ENCODE measurements around the gene SF3B3.

SF3B3 gene

DNA sequence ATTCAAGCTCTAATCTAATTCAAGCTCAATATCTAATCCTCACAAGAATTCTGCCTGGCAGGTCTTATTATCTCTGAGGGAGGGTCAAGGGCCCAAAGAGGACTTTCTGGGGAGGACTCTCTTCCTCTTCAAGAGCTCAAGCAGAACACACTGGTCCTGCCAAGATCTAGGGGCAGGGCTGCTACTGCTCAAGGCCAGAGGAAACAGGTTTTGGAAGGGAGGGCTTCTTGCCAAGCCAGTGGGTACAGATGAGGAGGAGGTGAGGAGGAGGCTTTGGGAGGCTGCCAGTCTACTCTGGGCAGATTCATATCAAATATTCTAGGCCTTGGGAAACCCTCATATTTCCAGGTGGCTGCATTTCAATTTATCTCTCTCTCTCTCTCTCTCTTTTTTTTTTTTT, 71.0 kb downstream of the SF3B3 start:
- no peak for DNase-seq (ENCODE audit: extremely low spot score)
- TF ChIP-seq CTBP1 (IDR thresholded peaks at IDR 0.05; ENCODE audit: borderline replicate concordance) (no peak), FOXA1 (IDR thresholded peaks at IDR 0.05) (no peak), NFRKB (IDR thresholded peaks at IDR 0.05) (no peak), SUZ12 (IDR thresholded peaks at IDR 0.05) (no peak), ZNF384 (IDR thresholded peaks at IDR 0.05) (no peak), L3MBTL2 (conservative IDR thresholded peaks at IDR 0.05) (no peak), TARDBP (IDR thresholded peaks at IDR 0.05) (no peak), FOXM1 (IDR thresholded peaks at IDR 0.05; ENCODE audit: borderline replicate concordance) (no peak), HDGF (IDR thresholded peaks at IDR 0.05; ENCODE audit: borderline replicate concordance) (no peak), LEF1 (IDR thresholded peaks at IDR 0.05; ENCODE audit: borderline replicate concordance) (no peak), ELF4 (IDR thresholded peaks at IDR 0.05) (no peak), SP1 (IDR thresholded peaks at IDR 0.05) (no peak), BHLHE40 (IDR thresholded peaks at IDR 0.05; ENCODE audit: borderline replicate concordance) (no peak), FOXK2 (IDR thresholded peaks at IDR 0.05) (no peak), ARNT (IDR thresholded peaks at IDR 0.05) (no peak)
- TF ChIP-seq, protein P1, sequence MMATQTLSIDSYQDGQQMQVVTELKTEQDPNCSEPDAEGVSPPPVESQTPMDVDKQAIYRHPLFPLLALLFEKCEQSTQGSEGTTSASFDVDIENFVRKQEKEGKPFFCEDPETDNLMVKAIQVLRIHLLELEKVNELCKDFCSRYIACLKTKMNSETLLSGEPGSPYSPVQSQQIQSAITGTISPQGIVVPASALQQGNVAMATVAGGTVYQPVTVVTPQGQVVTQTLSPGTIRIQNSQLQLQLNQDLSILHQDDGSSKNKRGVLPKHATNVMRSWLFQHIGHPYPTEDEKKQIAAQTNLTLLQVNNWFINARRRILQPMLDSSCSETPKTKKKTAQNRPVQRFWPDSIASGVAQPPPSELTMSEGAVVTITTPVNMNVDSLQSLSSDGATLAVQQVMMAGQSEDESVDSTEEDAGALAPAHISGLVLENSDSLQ (IDR thresholded peaks at IDR 0.05): no peak
- ChIA-PET POLR2A (no interaction called here), CTCF (no interaction called here)

DNA sequence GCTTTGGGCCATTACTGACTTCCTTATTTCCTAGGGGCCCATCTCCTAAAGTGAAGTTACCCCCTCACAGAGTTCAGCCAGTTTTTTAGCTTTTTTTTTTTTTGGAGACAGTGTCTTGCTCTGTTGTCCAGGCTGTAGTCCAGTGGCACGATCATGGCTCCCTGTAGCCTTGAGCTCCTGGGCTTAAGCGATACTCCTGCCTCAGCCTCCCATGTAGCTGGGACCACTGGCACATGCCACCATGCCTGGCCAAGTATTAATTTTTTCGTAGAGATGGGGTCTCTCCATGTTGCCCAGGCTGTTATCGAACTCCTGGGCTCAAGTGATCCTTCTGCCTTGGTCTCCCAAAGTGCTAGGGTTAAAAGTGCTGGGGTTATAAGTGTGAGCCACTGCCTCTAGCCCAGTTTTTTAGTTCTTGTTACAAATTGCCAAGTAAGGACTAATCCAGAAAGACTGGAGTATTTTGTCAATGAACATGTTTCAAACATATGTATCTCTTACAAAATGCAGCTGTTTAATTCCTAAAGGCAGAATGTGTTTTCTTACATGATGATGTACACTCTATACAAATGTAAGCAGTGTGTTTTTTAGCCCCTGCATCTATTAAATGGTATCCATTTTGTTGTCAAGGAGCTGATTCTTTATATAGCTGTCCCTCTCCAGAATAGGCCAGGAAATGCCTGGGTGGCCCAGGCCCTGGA, 73.7 kb downstream of the SF3B3 start:
- ChIA-PET POLR2A (no interaction called here), CTCF (no interaction called here)
- TF ChIP-seq ELF4 (IDR thresholded peaks at IDR 0.05) (no peak), FOXA1 (IDR thresholded peaks at IDR 0.05) (no peak), CTBP1 (IDR thresholded peaks at IDR 0.05; ENCODE audit: borderline replicate concordance) (no peak), SP1 (IDR thresholded peaks at IDR 0.05) (no peak), BHLHE40 (IDR thresholded peaks at IDR 0.05; ENCODE audit: borderline replicate concordance) (no peak)
- TF ChIP-seq, protein P1 (IDR thresholded peaks at IDR 0.05): no peak
- no peak for DNase-seq (ENCODE audit: extremely low spot score)

DNA sequence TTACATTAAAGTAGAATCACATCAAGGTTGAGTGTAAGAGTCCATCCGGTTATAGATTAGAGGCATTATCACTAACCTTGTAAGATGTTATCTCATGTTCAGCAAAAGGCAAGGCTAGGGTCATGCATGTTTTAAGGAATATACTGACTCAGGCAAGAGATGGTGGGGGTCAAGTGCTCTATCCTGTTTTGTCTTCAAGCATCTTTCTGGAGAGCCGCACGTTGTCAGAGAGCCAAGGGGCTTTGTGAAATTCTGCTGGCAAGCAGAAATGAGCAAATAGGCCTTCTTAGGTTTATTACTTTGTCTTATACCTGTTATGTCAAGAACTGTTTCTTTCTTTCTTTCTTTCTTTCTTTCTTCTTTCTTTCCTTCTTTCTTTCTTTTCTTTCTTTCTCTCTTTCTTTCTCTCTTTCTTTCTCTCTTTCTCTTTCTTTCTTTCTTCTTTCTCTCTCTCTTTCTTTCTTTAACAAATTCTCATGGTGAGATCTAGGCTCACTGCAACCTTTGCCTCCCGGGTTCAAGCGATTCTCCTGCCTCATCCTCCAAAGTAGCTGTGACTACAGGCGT, 75.4 kb downstream of the SF3B3 start:
- TF ChIP-seq FOXA1 (IDR thresholded peaks at IDR 0.05): no peak
- TF ChIP-seq LEF1 (IDR thresholded peaks at IDR 0.05; ENCODE audit: borderline replicate concordance): no peak
- no peak for TF ChIP-seq SP1 (IDR thresholded peaks at IDR 0.05)
- TF ChIP-seq HDGF (IDR thresholded peaks at IDR 0.05; ENCODE audit: borderline replicate concordance): no peak
- no peak for TF ChIP-seq FOXM1 (IDR thresholded peaks at IDR 0.05; ENCODE audit: borderline replicate concordance)
- TF ChIP-seq BHLHE40 (IDR thresholded peaks at IDR 0.05; ENCODE audit: borderline replicate concordance): no peak
- TF ChIP-seq, protein P1 (IDR thresholded peaks at IDR 0.05): no peak
- TF ChIP-seq ELF4 (IDR thresholded peaks at IDR 0.05): no peak
- no peak for TF ChIP-seq ZNF384 (IDR thresholded peaks at IDR 0.05)
- TF ChIP-seq FOXK2 (IDR thresholded peaks at IDR 0.05): no peak
- no peak for TF ChIP-seq TARDBP (IDR thresholded peaks at IDR 0.05)
- TF ChIP-seq ARNT (IDR thresholded peaks at IDR 0.05): no peak
- TF ChIP-seq CTBP1 (IDR thresholded peaks at IDR 0.05; ENCODE audit: borderline replicate concordance): no peak
- no peak for TF ChIP-seq L3MBTL2 (conservative IDR thresholded peaks at IDR 0.05)
- no peak for TF ChIP-seq NFRKB (IDR thresholded peaks at IDR 0.05)
- ChIA-PET POLR2A (no interaction called here), CTCF (no interaction called here)
- DNase-seq (ENCODE audit: extremely low spot score): no peak

DNA sequence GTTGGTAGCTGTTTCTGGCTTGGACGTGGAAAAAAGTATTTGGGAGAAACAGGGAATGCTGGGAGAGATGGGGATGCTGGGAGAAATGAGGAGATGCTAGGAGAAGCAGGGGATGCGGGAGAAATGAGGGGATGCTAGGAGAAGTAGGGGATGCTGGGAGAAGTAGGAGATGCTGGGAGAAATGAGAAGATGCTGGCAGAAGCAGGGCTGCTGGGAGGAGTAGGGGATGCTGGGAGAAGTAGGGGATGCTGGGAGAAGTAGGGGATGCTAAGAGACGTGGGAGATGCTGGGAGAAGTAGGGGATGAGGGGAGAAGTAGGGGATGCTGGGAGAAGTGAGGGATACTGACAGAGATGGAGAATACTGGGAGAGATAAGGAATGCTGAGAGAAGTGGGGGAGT, 77.1 kb downstream of the SF3B3 start:
- ChIA-PET CTCF (no interaction called here), POLR2A (no interaction called here)
- DNase-seq (ENCODE audit: extremely low spot score): no peak
- TF ChIP-seq ARNT (IDR thresholded peaks at IDR 0.05) (no peak), HDGF (IDR thresholded peaks at IDR 0.05; ENCODE audit: borderline replicate concordance) (no peak), CTBP1 (IDR thresholded peaks at IDR 0.05; ENCODE audit: borderline replicate concordance) (no peak), FOXK2 (IDR thresholded peaks at IDR 0.05) (no peak), L3MBTL2 (conservative IDR thresholded peaks at IDR 0.05) (no peak)

DNA sequence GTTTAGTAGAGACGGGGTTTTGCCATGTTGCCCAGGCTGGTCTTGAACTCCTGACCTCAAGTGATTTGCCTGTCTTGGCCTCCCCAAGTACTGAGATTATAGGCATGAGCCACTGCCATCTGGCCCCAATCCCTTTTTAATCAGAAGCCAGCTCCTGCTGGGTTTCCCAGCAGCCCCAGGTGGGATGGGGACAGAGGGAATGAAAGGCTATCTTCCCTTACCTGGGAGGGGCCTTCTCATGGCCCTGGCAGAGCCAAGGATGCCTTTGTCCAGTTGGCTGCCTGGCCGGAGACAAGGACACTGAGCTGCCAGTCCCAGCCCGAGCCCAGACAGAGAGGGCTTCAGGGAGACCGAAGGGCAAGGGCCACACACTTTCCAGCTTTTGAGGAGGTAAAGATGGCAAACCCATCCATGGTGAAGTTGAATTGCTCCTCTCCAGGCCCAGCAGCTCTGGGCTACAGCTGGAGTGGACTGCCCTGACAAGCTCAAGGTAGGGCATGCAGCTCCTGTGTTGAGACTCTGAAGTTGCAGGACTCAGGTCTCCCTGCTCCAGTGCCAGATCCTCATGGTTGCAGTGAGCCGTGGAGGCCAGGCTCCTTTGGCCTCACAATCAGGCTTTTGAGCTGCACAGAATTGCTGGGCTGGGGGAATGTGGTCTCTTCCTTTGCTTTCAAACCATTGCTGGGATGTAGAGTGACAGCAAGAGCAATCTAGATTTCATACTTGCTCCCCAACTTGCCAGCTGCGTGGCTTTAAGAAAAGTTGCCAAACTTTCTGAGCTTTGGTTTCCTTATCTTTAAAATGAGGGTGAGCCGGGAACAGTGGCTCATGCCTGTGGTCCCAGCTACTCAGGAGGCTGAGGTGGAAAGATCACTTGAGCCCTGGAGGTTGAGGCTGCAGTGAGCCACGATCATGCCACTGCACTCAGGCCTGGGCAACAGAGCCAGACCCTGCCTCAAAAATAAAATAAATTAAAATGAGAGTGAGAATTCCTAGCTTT, 78.3 kb downstream of the SF3B3 start:
- TF ChIP-seq L3MBTL2 (conservative IDR thresholded peaks at IDR 0.05) (no peak), FOXA1 (IDR thresholded peaks at IDR 0.05) (no peak), SUZ12 (IDR thresholded peaks at IDR 0.05) (no peak), CTBP1 (IDR thresholded peaks at IDR 0.05; ENCODE audit: borderline replicate concordance) (no peak), NFRKB (IDR thresholded peaks at IDR 0.05) (no peak), ARNT (IDR thresholded peaks at IDR 0.05) (no peak)
- ChIA-PET POLR2A (interaction anchor here (0.9 kb wide), 1 partner anchor 9 kb away, joined by 3 read pairs; no protein-coding TSS in a partner anchor), CTCF (interaction anchor here (0.7 to 1.3 kb wide), 4 partner anchors 11 to 51 kb away, joined by 3 to 4 read pairs (median 3); no protein-coding TSS in a partner anchor)
- peak; percentile 4 for DNase-seq (ENCODE audit: extremely low spot score)
